HUES48 (cell line): ENCODE data around the gene CES2.

ENCODE experiments used
- H3K27ac ChIP-seq: one replicate; pipeline ENCODE4 v1.7.0; 2013; ENCODE audit warnings: low read depth, low read length, inconsistent platforms
- H3K27me3 ChIP-seq: 2 replicates; pipeline ENCODE4 v1.6.1; 2013; ENCODE audit warnings: mild to moderate bottlenecking, low read length; ENCODE audit not compliant: control insufficient read depth, insufficient read depth
- H3K36me3 ChIP-seq: 2 replicates; pipeline ENCODE4 v1.6.1; 2013; ENCODE audit warnings: low read length; ENCODE audit not compliant: control insufficient read depth, insufficient read depth
- H3K4me1 ChIP-seq: 2 replicates; pipeline ENCODE4 v1.6.1; 2013; ENCODE audit warnings: mild to moderate bottlenecking, low read length; ENCODE audit not compliant: control insufficient read depth, insufficient read depth
- H3K4me3 ChIP-seq: 2 replicates; pipeline ENCODE4 v1.5.1; 2013; ENCODE audit warnings: mild to moderate bottlenecking, low read depth, low read length
- H3K9ac ChIP-seq: 2 replicates; pipeline ENCODE4 v1.6.1; 2013; ENCODE audit warnings: mild to moderate bottlenecking, low read depth, low read length, moderate library complexity
- H3K9me3 ChIP-seq: 2 replicates; pipeline ENCODE4 v1.6.1; 2013; ENCODE audit warnings: low read length; ENCODE audit not compliant: control insufficient read depth, insufficient read depth

CES2 gene

GRCh38 chr16:66911801-66912200, 23.5 kb upstream of the CES2 start:
- Histone ChIP-seq H3K27me3 (no peaks in the 10 kb centered on the region), H3K4me3 (no peak overlapping the region), H3K27ac (no peak overlapping the region), H3K36me3 (no peaks in the 10 kb centered on the region), H3K9ac (no peak overlapping the region), H3K4me1 (no peaks in the 10 kb centered on the region), H3K9me3 (no peaks in the 10 kb centered on the region)

- H3K4me3 ChIP-seq: no peak overlapping the region
- no peaks in the 10 kb centered on the region for H3K9me3 ChIP-seq
- no peaks in the 10 kb centered on the region for H3K27me3 ChIP-seq
- no peaks in the 10 kb centered on the region for H3K4me1 ChIP-seq
- no peak overlapping the region for H3K9ac ChIP-seq
- no peak overlapping the region for H3K27ac ChIP-seq
- no peaks in the 10 kb centered on the region for H3K36me3 ChIP-seq
These were observed 22.2 kb upstream of the CES2 start for GRCh38 chr16:66913081-66913480.

GRCh38 chr16:66913711-66914110, 21.6 kb upstream of the CES2 start:
- H3K9ac ChIP-seq: no peak overlapping the region
- H3K4me1 ChIP-seq: no peaks in the 10 kb centered on the region
- no peaks in the 10 kb centered on the region for H3K27me3 ChIP-seq
- H3K4me3 ChIP-seq: no peak overlapping the region
- H3K9me3 ChIP-seq: no peaks in the 10 kb centered on the region
- H3K27ac ChIP-seq: no peak overlapping the region
- H3K36me3 ChIP-seq: no peaks in the 10 kb centered on the region

- no peaks in the 10 kb centered on the region for H3K36me3 ChIP-seq
- H3K27me3 ChIP-seq: no peaks in the 10 kb centered on the region; the same call in 1 of the 2 replicates
- no peaks in the 10 kb centered on the region for H3K4me1 ChIP-seq
- no peak overlapping the region for H3K9ac ChIP-seq
- H3K4me3 ChIP-seq: no peak overlapping the region
- no peaks in the 10 kb centered on the region for H3K9me3 ChIP-seq
- no peak overlapping the region for H3K27ac ChIP-seq
These were observed 20.8 kb upstream of the CES2 start for GRCh38 chr16:66914541-66914940.

- Histone ChIP-seq H3K27me3 (peaks cover 2% of the 10 kb centered on the region), H3K9ac (no peak overlapping the region), H3K4me1 (no peaks in the 10 kb centered on the region), H3K9me3 (no peaks in the 10 kb centered on the region), H3K27ac (no peak overlapping the region), H3K36me3 (no peaks in the 10 kb centered on the region), H3K4me3 (no peak overlapping the region)
These were observed 20.3 kb upstream of the CES2 start for GRCh38 chr16:66915041-66915440.

- Histone ChIP-seq H3K36me3 (no peaks in the 10 kb centered on the region), H3K27me3 (peaks cover 4% of the 10 kb centered on the region), H3K4me3 (no peak overlapping the region), H3K27ac (no peak overlapping the region), H3K9ac (no peak overlapping the region), H3K4me1 (no peaks in the 10 kb centered on the region), H3K9me3 (no peaks in the 10 kb centered on the region)
These were observed 18.8 kb upstream of the CES2 start for GRCh38 chr16:66916518-66916917.

GRCh38 chr16:66917741-66918140, 17.6 kb upstream of the CES2 start:
- Histone ChIP-seq H3K4me3 (no peak overlapping the region), H3K27ac (no peak overlapping the region), H3K27me3 (peaks cover 4% of the 10 kb centered on the region), H3K9ac (no peak overlapping the region), H3K36me3 (no peaks in the 10 kb centered on the region), H3K9me3 (no peaks in the 10 kb centered on the region), H3K4me1 (no peaks in the 10 kb centered on the region)

GRCh38 chr16:66918355-66918754, 17.0 kb upstream of the CES2 start:
- Histone ChIP-seq H3K27ac (no peak overlapping the region), H3K9me3 (no peaks in the 10 kb centered on the region), H3K9ac (no peak overlapping the region), H3K36me3 (no peaks in the 10 kb centered on the region), H3K27me3 (peaks cover 5% of the 10 kb centered on the region), H3K4me1 (no peaks in the 10 kb centered on the region), H3K4me3 (no peak overlapping the region)

GRCh38 chr16:66918803-66919568, 16.3 kb upstream of the CES2 start, which contains the start of gene CDH16:
CDH16 (minus strand) TSS chr16:66918885; CDS start chr16:66918065, 820 bp downstream.
- Histone ChIP-seq H3K4me1 (no peaks in the 10 kb centered on the region), H3K27me3 (peaks cover 11% of the 10 kb centered on the region), H3K9ac (no peak within 1 kb of the TSS), H3K4me3 (no peak within 1 kb of the TSS), H3K9me3 (no peaks in the 10 kb centered on the region), H3K27ac (no peak within 1 kb of the TSS), H3K36me3 (no peaks in the 10 kb centered on the region)

GRCh38 chr16:66919569-66920298, 15.6 kb upstream of the CES2 start:
- no peaks in the 10 kb centered on the region for H3K4me1 ChIP-seq
- no peak overlapping the region for H3K4me3 ChIP-seq
- no peak overlapping the region for H3K27ac ChIP-seq
- H3K9me3 ChIP-seq: no peaks in the 10 kb centered on the region
- no peak overlapping the region for H3K9ac ChIP-seq
- H3K36me3 ChIP-seq: no peaks in the 10 kb centered on the region
- peaks cover 19% of the 10 kb centered on the region for H3K27me3 ChIP-seq

GRCh38 chr16:66920299-66920590, 15.1 kb upstream of the CES2 start:
- Histone ChIP-seq H3K4me1 (no peaks in the 10 kb centered on the region), H3K9me3 (no peaks in the 10 kb centered on the region), H3K36me3 (no peaks in the 10 kb centered on the region), H3K27ac (no peak overlapping the region), H3K27me3 (peaks cover 24% of the 10 kb centered on the region), H3K9ac (no peak overlapping the region), H3K4me3 (no peak overlapping the region)
